Urinary bladder (tissue), 2 donors: ENCODE measurements around the gene MED12L. TPM values are rescaled to one million over a fixed set of nuclear protein-coding genes. Genes with fewer than 3 reads are reported as not detected.

Experiments
- polyA plus RNA-seq: library from polyadenylated mRNA; stranded (reverse); fragments of 200-250 nt; gene quantifications from one replicate; pipeline ENCODE4 v1.2.3, GENCODE V29; 2013
- small RNA-seq: library from RNA; depleted of rRNA; stranded (forward); fragments of <200 nt; gene quantifications from one replicate; pipeline ENCODE3, GENCODE V24; 2014
- total RNA-seq: library from RNA; depleted of rRNA; stranded (reverse); fragments of >200 nt; gene quantifications from one replicate; pipeline ENCODE4 v1.2.3, GENCODE V29; 2014
- donor health status: healthy.

The MED12L gene
- total and polyA plus RNA-seq, 2 donors = 0.11 to 3.1 TPM

Small RNAs within 50 kb of the gene (small RNA-seq; reads per million reads assigned to genes)
- 0.15 reads per million for gene RNA5SP145

Other genes with a start within 250 kb of the MED12L start
- gene MINDY4B, start 180.2 kb upstream of the MED12L start, total RNA-seq = not detected
- not detected for gene MINDY4B, start 180.2 kb upstream of the MED12L start, polyA plus RNA-seq
- not detected for gene CLRN1, start 112.9 kb upstream of the MED12L start, total RNA-seq
- not detected for gene CLRN1, start 112.9 kb upstream of the MED12L start, polyA plus RNA-seq
- 0.63 TPM for gene GPR171, start 117.6 kb downstream of the MED12L start, total RNA-seq
- 1.5 TPM for gene GPR171, start 117.6 kb downstream of the MED12L start, polyA plus RNA-seq
- gene P2RY14, start 192.9 kb downstream of the MED12L start, total RNA-seq = 2.6 TPM
- 4.7 TPM for gene P2RY14, start 192.9 kb downstream of the MED12L start, polyA plus RNA-seq
- 5.0 TPM for gene GPR87, start 231.2 kb downstream of the MED12L start, total RNA-seq
- gene GPR87, start 231.2 kb downstream of the MED12L start, polyA plus RNA-seq = 4.2 TPM
- 2.3 TPM for gene P2RY13, start 243.9 kb downstream of the MED12L start, total RNA-seq
- 0.57 TPM for gene P2RY13, start 243.9 kb downstream of the MED12L start, polyA plus RNA-seq